GM12872 (cell line): ENCODE results near the gene RABGAP1.

Experiments
- CTCF ChIP-seq: IDR thresholded peaks from 3 replicates; pipeline ENCODE4 v1.5.1; 2011; ENCODE audit warnings: low read depth, mild to moderate bottlenecking, low read length, moderate library complexity; ENCODE audit not compliant: insufficient read depth

The RABGAP1 gene

DNA sequence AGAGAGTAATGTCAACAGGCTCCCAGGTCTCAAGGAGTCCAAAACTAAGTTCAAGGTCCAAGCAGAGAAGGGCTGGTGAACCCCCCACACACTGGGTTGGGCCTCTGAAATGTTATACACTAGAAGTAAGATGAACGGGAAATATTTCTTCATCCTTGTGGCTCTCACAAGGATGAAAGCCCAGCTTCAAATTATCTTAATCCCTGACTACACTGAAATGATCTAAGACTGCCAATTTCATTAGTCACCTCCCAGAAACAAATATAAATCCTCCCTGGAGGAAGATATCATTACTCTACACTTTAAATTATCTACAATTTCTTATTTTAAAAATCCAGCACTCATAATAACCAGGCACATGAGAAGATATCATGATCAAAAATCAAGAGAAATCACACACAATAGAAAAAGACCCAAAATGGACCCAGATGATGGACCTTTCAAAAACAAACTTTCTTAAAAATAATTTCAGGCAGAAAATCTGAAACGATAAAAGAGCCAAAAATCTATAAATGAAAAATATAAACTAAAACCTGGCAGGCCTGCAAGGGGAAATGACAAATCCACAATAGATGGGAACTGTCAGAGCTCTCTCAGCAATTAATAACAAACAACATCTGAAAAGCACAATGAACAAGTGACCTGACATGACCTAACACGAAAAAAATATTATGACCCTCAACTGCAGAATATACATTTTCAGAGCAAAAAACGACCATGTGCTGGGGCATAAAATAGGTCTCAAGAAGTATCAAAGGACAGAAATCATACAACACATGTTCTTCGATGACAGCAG lies 210.1 kb downstream of the RABGAP1 start:
- no peak for TF ChIP-seq CTCF
